GM18867 (cell line): ENCODE results near the gene SRRM3.
"Not testable (repeated sequence)": the region's sequence is repeated elsewhere in the genome, so short reads cannot be mapped to it uniquely, and the experiment has no call there.

Source experiments
- ATAC-seq: cut with Tn5 transposase; IDR thresholded peaks from one replicate; pipeline ENCODE4 v1.9.1; 2021; ENCODE audit warnings: mild to moderate bottlenecking, moderate library complexity; ENCODE audit not compliant: unreplicated experiment

SRRM3 gene

DNA sequence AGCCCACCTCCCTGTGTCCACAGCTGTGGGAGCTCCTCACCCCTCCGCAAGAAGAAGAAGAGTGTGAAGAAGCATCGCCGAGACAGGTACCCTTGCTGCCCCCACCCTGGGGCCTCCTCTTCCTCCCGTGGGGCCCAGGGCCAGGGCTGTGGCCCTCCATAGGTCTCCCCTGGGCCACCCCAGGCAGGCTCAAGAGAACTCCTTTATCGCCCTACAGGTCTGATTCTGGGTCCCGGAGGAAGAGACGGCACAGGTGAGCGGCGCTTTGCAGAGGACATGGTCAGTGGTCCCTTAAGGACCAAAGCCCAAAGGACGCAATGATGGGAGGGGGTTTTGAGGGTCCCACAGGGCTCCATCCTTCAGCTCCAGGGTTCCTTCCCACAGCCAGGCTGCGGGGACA lies 59.6 kb downstream of the SRRM3 start:
- ATAC-seq: no peak

DNA sequence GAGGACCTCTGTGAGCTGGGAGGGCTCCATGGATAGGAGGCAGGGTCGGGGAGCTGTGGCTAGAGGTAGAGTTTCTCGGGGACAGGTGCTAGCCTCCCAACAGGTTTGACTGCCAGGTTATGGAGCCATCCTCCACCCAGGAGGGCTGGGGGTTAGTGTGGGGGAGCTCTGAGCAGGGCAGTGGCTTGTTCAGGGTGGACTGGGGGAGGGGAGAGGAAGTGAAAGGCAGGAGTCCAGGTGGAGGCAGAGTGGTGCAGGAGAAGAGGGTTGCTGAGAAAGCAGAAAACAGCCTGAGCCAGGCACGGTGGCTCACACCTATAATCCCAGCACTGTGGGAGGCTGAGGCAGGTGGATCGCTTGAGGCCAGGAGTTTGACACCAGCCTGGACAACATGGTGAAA lies 60.2 kb downstream of the SRRM3 start:
- ATAC-seq: no peak

GRCh38 chr7:76262683-76263402 lies 61.1 kb downstream of the SRRM3 start:
- ATAC-seq: no peak

DNA sequence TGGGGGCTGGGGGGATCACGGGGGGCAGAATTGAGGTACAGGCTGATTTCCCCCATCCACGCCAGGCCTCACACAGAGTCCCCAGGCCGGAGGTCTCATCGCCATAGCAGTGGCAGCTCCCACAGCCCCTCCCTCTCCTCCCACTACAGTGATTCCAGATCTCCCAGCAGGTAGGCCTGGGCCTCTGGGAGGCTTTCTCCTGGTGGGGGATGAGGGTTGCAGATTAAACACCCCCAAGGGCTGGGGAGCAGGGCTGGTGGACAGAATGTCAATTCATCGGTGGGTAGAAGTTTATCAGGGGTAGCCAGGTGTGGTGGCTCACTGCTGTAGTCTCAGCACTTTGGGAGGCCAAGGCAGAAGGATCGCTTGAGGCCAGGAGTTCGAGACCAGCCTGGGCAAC lies 63.6 kb downstream of the SRRM3 start:
- no peak for ATAC-seq

DNA sequence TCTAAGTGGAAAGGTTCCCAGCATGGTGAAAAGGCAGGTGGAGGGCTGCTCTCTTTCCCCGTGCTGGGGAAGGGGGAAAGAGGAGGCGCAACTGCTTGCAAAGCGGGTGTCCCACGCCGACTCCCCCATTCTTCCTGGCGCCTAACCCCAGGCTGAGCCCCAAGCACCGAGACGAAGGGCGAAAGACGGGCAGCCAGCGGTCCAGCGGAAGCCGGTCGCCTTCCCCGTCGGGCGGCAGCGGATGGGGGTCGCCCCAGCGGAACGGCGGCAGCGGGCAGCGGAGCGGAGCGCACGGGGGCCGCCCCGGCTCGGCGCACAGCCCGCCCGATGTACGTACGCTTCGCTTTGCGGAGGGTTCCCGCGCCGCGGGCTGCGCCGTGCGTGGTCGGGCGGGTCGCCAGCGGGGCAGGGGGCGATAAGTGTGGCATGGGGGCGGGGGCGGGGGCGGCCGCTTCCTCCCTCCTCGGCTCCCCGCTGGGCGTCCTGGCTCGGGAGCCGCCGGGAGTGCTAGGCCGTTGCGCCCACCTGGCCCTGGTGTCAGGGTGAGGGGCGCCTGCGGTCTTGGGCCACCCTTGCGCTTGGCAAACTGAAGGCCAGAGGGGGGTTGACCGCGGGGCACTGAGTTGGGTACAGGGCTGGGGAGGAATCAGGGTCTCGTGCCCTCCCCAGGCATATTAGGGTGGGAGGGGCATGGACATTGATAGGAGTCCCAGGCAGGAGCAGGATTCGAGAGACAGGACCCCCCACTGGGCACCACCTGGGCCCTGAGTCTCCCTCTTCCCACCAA lies 65.6 kb downstream of the SRRM3 start:
- ATAC-seq: no peak

GRCh38 chr7:76267894-76268183 lies 66.1 kb downstream of the SRRM3 start:
- no peak for ATAC-seq

DNA sequence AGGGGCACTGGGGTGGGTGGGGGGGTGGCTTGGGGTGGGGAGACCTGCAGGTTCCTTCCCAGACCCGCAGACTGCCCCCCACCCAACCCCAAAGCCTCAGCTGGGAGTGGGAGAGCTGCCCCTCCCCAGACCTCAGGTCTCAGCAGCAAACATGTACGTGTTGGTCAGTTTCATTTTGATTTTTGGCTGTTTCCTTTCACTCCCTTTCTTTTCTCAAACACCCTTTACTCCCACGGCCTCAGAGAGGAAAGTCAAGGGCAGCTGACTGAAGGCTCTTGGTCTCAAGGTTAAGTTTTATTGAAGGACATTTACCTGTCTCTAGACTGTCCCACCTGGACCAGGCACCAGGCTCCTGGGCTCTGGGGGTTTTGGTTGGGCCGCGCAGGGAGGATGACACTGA lies 66.7 kb downstream of the SRRM3 start:
- ATAC-seq: no peak

DNA sequence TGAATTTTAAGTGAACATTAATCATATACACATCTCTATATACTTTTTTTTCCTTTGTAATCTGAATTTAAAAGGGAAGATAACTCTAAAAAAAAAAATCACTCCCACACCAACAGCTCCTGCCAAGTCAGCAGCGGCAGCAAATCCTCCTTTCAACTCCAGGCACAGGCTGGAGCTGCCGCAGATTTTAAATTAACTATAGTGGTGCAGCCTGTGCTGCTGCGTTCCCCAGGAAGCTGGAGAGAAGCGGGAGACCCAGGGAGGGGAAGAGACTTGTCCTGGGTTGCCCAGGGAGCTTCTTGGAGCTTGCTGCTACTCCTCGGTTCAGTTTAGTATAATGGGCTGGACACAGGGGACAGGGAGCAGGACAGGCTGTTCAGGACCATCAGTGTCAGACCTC lies 68.2 kb downstream of the SRRM3 start:
- ATAC-seq: no peak

- ATAC-seq: not testable (repeated sequence)
Measured at GRCh38 chr7:76271384-76271783, 69.7 kb downstream of the SRRM3 start.

- ATAC-seq: no peak
Measured at GRCh38 chr7:76272142-76272541, 70.4 kb downstream of the SRRM3 start.

- ATAC-seq: no peak
Measured at GRCh38 chr7:76272851-76273497, 71.3 kb downstream of the SRRM3 start.

DNA sequence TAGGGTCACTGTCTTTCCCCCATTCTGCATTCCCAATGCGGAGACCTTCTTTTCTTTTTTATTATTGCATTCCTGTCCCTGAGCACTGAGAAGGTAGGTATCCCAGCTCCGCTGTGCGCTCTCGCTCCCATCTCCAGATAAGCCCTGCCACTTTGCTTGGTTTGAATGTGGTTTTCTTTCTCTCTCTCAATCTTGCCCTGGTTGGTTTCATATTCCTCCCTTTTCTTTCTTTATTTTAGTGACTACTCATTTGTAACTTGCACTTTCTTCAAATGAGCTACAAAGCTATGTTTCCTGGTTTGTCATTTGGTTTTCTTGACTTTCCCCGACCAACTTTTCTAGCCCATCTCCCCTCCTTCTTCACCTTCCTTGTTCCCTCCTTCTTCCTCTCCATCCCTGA lies 71.8 kb downstream of the SRRM3 start:
- ATAC-seq: no peak

DNA sequence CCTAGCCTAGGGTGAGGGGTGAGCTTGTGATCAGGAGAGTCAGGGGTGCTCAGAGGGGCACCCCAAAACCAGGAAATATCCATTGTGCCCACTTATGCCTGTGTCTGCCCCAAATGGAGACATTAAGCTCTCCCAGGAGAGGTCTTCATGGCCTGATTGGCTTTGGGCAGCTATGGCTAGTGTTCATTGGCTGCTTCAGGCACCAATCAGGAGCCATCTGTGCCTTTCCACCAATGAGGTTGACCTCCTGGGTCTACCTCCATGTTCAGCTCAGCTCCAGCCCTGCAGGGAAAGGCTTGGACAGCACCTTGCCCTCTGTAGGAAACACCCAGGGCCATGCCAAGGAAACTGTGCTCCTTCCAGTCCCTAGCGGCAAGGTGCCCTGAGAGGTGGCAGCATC lies 76.8 kb downstream of the SRRM3 start:
- ATAC-seq: no peak

DNA sequence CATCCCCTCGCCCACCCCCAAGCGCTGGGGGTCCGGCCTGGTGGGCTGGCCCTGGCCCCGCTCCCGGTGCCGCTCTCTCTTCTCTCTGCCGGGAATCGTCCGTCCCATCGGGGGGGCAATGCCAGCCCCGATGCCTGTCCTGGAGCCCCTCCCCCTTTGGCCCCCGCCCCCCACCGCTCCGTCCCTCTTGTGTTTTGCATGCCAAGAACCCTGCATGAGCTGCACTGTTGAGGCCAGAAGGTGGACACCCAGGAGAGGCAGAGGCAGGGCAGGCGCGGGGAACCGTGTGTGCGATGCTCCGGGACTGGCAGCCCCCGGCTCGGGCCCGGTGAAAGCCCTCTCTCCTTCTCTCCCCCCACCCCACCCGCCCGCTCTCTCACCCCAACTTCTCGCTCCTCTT lies 78.7 kb downstream of the SRRM3 start:
- ATAC-seq: no peak

- no peak for ATAC-seq
Measured at GRCh38 chr7:76281006-76281705, 79.5 kb downstream of the SRRM3 start.

DNA sequence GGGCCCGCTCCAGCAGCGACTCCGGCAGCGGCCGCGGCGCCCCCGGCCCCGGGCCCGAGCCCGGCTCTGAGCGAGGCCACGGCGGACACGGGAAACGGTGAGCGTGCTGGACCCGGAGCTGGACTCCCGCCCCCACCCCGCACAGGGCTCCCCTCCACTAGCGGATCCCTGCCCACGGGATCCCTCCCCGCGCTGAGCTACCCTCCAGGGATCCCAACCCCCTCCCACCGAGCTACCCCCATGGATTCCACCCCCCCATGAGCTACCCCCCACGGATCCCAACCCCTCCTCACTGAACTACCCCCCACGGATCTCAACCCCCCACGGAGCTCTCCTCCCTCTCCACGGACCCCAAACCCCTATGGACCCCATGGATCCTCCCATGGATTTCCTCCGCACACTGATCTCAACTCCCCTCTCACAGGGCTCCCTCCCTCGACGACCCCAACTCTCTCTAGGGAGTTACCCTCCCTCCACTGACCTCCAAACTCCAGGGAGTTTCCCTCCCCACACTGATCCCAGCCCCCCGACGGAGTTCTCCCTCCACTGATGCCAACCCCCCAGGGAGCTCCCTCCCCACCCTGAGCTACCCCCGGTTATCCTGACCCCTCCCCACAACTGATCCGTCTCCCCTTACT lies 80.1 kb downstream of the SRRM3 start:
- ATAC-seq: no peak

DNA sequence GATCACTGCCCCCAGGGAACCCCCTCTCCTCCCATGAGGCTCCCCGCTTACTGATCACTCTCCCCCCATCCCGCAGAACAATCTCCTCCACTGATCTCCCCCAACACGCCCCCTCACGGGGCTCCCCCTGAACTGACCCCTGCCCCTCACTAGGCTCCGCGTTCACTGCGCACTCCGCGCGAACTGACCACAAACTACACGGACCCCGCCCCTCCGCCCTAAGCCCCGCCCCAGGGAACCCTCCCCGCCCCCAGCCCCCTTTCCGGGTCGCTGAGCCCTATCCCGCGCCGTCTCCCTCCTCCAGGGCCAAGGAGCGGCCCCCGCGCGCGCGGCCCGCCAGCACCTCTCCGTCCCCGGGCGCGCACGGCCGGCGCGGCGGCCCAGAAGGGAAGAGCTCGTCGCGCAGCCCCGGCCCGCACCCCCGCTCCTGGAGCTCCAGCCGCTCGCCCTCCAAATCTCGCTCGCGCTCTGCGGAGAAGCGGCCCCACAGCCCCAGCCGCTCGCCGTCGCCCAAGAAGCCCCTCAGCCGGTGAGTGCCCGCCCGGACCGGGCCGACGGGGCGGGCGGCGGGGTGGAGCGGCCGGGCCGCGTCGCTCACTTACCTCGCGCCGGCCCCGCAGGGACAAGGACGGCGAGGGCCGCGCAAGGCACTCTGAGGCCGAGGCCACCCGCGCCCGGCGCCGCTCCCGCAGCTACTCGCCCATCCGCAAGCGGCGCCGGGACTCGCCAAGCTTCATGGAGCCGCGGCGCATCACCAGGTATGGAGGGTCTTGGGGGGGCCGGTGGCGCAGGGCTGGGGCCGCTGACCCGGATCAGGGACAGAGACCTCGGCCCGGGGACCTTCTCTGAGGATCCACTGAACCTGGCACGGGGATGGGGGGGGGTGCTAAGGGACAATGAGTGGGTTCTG lies 80.9 kb downstream of the SRRM3 start:
- ATAC-seq: no peak

GRCh38 chr7:76283254-76284159 lies 81.8 kb downstream of the SRRM3 start:
- no peak for ATAC-seq
